Medulla oblongata (tissue), 1 donor: ENCODE results near the gene PSMC3.

Experiments used
- DNase-seq: peaks from one replicate; pipeline ENCODE4 v3.0.0-alpha.2; 2015; ENCODE audit errors: extremely low spot score

PSMC3 gene

GRCh38 chr11:47376525-47377371 lies 49.5 kb downstream of the PSMC3 start:
- no peak for DNase-seq

DNA sequence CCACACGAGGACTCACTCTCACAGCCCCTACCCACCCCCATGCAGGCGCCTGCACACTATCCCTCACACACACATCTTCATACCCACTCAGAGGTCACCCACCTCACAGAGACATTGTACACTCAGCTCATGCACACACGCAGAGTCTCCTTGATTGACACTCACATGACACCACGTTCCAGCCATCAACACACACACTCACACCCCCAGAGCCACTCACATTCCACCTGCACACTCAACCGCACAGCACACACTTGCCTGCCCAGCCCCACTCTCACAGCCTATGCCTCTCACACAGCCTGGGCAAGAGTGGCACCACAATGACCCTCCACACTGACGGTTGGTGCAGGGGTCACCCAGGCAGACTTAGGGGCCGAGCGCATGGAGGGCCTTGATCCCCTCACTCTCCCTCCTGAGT lies 50.1 kb downstream of the PSMC3 start:
- DNase-seq = no peak

- no peak for DNase-seq
These were observed 50.6 kb downstream of the PSMC3 start for GRCh38 chr11:47375546-47376085.

GRCh38 chr11:47375020-47375419 lies 51.2 kb downstream of the PSMC3 start:
- DNase-seq = no peak

GRCh38 chr11:47374720-47375019 lies 51.6 kb downstream of the PSMC3 start:
- DNase-seq = no peak

GRCh38 chr11:47373876-47374719 lies 52.1 kb downstream of the PSMC3 start:
- DNase-seq = peak; percentile 77

DNA sequence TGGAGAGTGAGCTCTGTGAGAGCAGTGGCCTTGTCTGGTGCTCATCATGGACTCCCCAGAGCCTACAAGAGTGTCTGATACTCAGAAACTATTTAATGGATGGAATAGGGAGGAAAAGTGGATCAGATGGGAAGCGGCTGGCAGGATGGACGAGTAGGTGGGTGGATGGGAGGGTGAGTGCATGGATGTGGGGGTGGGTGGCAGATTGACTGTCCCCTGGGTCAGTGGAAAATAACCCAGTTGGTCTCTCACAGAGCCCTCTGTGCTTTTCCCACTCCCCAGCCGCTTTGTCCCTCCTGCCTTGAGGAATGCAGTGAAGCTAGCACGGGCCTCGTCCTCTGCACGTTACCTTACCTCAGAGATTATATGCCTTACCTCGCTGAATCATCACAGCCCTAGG lies 53.8 kb downstream of the PSMC3 start:
- no peak for DNase-seq

GRCh38 chr11:47369676-47370075 lies 56.6 kb downstream of the PSMC3 start:
- DNase-seq = no peak
